Measurements from ENCODE around the gene LSMEM2. TPM values are rescaled to one million over a fixed set of nuclear protein-coding genes. Genes with fewer than 3 reads are reported as not detected.
A peak's percentile ranks its signal among the peaks of the same experiment; 100 is the strongest.

Gene LSMEM2
- total RNA-seq, 1 donor from 2014 or later = not detected

DNA sequence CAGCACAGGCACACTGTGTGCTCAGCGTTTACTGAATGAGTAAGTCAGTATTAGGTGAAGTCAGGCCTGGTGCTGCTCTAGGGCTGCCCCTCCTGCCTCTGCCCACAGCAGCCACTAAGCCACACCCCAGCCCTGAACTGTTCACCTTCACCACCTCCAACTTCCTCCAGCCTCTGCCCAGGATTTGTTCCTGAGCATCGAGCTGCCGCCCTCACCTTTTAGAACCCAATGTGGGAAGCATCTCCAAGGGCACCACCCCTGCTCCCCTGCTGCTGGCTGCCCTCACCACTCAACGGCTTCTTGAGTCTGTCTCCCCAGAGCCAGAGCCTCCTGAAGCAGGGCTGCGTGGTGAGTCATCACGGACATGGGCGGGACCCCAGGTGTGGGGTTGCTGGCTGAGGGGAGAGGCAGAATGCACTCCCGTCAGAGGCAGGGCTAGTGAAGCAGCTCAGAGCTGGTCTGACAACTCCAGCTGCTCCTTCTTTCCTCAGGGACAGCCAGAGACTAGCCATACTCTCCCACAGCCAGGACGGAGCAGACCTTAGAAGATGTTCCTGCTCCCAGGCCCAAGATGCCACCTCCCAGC, 37.9 kb downstream of the LSMEM2 start:
- DNase-seq (ENCODE audit: low read depth) = peak; percentile 91
- Histone ChIP-seq H3K27me3 (ENCODE audit: control insufficient read depth, insufficient read depth, low read length) (no peaks in the 10 kb centered on the region), H3K36me3 (ENCODE audit: control insufficient read depth, insufficient read depth, low read length) (peaks cover 3% of the 10 kb centered on the region), H3K4me3 (ENCODE audit: low read depth, low read length) (no peak overlapping the region)
- TF ChIP-seq, protein P1, sequence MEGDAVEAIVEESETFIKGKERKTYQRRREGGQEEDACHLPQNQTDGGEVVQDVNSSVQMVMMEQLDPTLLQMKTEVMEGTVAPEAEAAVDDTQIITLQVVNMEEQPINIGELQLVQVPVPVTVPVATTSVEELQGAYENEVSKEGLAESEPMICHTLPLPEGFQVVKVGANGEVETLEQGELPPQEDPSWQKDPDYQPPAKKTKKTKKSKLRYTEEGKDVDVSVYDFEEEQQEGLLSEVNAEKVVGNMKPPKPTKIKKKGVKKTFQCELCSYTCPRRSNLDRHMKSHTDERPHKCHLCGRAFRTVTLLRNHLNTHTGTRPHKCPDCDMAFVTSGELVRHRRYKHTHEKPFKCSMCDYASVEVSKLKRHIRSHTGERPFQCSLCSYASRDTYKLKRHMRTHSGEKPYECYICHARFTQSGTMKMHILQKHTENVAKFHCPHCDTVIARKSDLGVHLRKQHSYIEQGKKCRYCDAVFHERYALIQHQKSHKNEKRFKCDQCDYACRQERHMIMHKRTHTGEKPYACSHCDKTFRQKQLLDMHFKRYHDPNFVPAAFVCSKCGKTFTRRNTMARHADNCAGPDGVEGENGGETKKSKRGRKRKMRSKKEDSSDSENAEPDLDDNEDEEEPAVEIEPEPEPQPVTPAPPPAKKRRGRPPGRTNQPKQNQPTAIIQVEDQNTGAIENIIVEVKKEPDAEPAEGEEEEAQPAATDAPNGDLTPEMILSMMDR (IDR thresholded peaks at IDR 0.05; ENCODE audit: insufficient read depth, low read length, poor library complexity, severe bottlenecking) = no peak

DNA sequence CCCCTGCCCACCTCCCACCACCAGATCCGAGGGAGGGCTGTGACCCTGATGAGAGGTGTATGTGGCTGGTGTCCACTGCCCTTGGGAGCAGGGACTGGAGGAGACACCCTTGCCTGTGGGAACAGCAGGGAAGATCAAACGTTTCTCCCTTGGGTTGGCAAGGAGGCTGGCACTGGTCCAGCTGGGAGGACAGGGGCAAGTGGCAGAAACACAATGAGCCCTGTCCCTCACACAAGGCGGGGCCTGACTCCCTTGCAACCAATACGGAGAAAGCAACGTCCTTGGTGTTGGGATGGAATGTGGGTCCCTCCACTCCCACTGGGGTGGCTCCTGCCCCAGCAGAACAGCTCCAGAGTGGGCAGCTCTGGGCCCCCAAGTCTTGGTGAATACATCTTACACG, 38.4 kb downstream of the LSMEM2 start:
- TF ChIP-seq, protein P1 (IDR thresholded peaks at IDR 0.05; ENCODE audit: insufficient read depth, low read length, poor library complexity, severe bottlenecking) = no peak
- H3K4me3 ChIP-seq (ENCODE audit: low read depth, low read length) = no peak overlapping the region

DNA sequence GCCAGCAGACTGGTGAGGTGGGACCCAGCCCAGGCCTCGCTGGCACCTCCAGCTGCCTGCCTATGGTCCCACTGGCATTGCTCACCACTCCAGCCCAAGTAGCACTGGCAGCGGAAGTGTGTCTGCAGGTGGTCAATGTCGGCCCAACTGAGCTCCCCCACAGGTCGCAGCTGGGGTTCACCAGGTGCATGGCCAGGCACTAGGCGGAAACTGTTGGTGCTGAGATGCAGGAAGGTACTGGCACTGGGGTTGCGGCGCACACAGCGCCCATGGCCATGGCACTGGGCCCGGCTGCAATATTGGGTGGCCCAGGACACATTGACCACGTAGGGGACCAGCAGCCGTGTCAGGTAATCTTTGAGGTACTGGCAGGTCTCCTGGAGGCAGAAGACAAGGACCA, 39.3 kb downstream of the LSMEM2 start:
- Histone ChIP-seq H3K36me3 (ENCODE audit: control insufficient read depth, insufficient read depth, low read length) (peaks cover 3% of the 10 kb centered on the region), H3K27me3 (ENCODE audit: control insufficient read depth, insufficient read depth, low read length) (no peaks in the 10 kb centered on the region), H3K4me3 (ENCODE audit: low read depth, low read length) (no peak overlapping the region)
- TF ChIP-seq, protein P1 (IDR thresholded peaks at IDR 0.05; ENCODE audit: insufficient read depth, low read length, poor library complexity, severe bottlenecking) = no peak
- DNase-seq (ENCODE audit: low read depth) = no peak

More for the DNA sequence above, 38.4 kb downstream of the LSMEM2 start:
- Histone ChIP-seq H3K36me3 (ENCODE audit: control insufficient read depth, insufficient read depth, low read length) (peaks cover 3% of the 10 kb centered on the region), H3K27me3 (ENCODE audit: control insufficient read depth, insufficient read depth, low read length) (no peaks in the 10 kb centered on the region)
- DNase-seq (ENCODE audit: low read depth) = no peak

DNA sequence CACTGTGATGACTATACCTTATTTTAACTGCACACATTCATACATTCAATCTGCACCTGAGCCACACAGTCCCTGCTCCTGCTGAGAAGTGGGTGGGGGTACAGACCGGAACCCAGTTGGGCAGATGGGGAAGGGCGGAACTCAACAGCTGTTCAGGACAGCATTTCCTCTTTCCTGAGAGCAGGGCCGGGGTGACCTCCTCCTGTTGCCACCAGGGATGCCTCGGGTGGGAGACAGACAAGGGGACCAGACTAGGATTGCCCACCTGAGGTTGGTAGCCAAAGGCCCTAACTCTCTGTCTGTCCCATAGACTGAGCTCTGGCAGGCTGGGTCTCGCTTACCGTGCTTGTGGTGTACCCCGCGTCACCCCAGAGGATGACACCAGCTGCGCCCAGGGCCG, 39.7 kb downstream of the LSMEM2 start:
- TF ChIP-seq, protein P1 (IDR thresholded peaks at IDR 0.05; ENCODE audit: insufficient read depth, low read length, poor library complexity, severe bottlenecking) = no peak
- H3K4me3 ChIP-seq (ENCODE audit: low read depth, low read length) = no peak overlapping the region
- no peak for DNase-seq (ENCODE audit: low read depth)
- H3K36me3 ChIP-seq (ENCODE audit: control insufficient read depth, insufficient read depth, low read length) = peaks cover 3% of the 10 kb centered on the region
- H3K27me3 ChIP-seq (ENCODE audit: control insufficient read depth, insufficient read depth, low read length) = no peaks in the 10 kb centered on the region

DNA sequence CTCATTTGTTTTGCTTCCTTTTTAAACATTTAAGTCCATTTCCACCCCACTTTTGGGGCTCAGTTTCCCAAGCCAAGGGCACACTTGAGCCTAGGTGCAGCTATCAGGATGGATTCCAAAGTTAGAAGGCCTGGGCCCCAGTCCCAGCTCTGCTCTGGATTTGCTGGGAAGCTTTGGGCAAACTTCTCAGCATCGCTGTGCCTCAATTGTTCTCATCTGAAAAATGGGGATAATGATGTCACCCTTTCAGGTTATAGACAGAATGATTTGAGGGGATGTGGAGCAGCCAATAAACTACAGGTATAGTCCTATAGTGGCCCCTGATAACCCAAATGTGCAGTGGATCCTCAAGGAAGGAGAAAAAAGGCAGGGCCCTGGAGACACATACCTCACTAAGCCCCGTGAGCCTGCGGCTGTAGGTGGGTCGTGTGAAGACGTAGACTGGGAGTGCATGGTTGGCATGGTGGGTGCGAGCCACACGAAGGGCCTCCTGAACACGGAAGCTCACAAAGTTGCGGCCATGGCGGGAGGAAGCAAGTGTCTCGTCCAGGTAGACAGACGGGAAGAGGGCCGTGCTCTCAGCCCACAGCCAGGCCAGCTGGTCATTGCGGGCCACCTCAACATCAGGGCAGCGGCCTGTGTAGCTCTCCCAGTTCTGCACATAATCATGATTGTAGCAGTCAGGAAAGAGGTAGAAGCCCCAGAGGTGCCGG, 40.5 kb downstream of the LSMEM2 start:
- TF ChIP-seq, protein P1 (IDR thresholded peaks at IDR 0.05; ENCODE audit: insufficient read depth, low read length, poor library complexity, severe bottlenecking) = no peak
- H3K36me3 ChIP-seq (ENCODE audit: control insufficient read depth, insufficient read depth, low read length) = peaks cover 3% of the 10 kb centered on the region
- H3K27me3 ChIP-seq (ENCODE audit: control insufficient read depth, insufficient read depth, low read length) = no peaks in the 10 kb centered on the region
- no peak overlapping the region for H3K4me3 ChIP-seq (ENCODE audit: low read depth, low read length)
- no peak for DNase-seq (ENCODE audit: low read depth)
